NCI-H345 treated with DMSO at 0.1 percent for 48 hours (cell line): ENCODE measurements around the gene ZSWIM3.
"Not testable (repeated sequence)": the region's sequence is repeated elsewhere in the genome, so short reads cannot be mapped to it uniquely, and the experiment has no call there.

Experiments used
- DNase-seq: peaks from one replicate; lab custom pipeline; 2025; ENCODE audit not compliant: unreplicated experiment; lab: John Stamatoyannopoulos, UW

Gene ZSWIM3

DNA sequence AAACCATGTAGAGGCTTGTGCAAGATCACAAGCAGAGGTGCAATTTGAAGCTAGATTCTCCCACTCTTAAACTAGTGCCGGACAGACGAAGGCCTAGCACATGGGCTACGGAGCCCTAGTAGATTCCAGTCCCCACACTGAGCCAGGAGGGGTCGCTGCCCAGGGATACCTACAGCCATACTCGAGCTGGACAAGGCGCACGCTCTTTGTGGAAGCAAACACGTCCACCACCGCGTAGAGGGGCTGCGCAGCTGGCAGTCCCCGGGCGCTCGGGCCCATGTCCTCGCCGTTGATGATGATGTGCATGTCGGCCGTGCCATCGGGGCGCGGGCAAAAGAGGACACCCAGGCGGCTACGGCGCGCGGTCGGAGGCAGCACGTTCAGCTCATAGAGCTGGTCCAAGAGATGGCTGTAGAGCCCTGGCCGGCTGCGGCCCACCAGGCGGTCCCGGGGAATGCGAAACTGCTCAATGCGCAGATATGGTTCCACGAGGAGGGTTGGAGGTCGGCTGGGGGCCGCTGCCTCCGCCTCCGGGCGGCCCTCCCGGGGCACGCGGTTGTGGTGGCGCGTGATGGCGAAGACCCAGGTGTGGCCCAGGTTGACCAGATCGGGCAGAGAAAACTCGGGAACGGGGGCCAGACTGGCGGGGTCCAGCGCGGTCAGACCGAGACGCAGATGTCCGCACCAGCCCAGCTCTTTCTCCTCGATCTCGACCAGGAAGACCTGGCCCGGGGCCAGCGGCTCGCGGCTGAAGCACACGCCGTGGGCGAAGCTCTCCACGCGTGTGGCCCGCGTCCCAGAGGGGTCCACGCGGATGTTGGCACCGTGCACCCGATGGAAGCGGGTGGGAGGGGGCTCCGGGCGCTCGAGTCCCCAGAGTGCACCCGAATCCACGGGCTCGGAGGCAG, 32.9 kb downstream of the ZSWIM3 start:
- DNase-seq: no peak

DNA sequence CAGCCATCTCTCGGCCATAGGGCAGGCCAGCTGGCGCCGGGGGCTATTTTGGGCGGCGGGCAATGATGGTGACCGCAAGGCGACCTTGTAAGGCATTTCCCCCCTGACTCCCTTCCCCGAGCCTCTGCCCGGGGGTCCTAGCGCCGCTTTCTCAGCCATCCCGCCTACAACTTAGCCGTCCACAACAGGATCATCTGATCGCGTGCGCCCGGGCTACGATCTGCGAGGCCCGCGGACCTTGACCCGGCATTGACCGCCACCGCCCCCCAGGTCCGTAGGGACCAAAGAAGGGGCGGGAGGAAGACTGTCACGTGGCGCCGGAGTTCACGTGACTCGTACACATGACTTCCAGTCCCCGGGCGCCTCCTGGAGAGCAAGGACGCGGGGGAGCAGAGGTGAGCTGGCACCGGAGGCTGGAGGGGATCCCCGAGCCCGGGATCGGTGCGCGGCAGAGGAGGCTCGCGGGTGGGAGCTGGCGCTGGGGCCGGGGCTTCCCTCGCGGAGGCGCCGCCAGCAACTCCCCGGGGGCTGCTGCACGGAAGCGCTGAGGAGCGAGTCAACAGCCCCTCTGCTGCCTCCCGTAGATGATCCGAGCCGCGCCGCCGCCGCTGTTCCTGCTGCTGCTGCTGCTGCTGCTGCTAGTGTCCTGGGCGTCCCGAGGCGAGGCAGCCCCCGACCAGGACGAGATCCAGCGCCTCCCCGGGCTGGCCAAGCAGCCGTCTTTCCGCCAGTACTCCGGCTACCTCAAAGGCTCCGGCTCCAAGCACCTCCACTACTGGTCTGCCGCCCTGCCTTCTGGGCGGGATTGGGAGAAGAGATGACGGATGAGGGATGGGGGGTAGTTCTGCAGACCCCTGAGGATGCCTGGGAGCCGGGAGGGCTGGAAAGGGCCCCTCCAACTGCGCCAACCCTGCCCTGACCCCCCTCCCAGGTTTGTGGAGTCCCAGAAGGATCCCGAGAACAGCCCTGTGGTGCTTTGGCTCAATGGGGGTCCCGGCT, 33.9 kb downstream of the ZSWIM3 start, which contains the start of the genes CTSA and NEURL2:
TSS of gene CTSA (plus strand) at position 351 of the 999 bp plus-strand sequence. CDS start at position 585, 234 bp downstream.
TSS of gene NEURL2 (minus strand) at position 224 of the 999 bp plus-strand sequence. CDS start at position 7, 217 bp downstream.
- peak; percentile 85 for DNase-seq

DNA sequence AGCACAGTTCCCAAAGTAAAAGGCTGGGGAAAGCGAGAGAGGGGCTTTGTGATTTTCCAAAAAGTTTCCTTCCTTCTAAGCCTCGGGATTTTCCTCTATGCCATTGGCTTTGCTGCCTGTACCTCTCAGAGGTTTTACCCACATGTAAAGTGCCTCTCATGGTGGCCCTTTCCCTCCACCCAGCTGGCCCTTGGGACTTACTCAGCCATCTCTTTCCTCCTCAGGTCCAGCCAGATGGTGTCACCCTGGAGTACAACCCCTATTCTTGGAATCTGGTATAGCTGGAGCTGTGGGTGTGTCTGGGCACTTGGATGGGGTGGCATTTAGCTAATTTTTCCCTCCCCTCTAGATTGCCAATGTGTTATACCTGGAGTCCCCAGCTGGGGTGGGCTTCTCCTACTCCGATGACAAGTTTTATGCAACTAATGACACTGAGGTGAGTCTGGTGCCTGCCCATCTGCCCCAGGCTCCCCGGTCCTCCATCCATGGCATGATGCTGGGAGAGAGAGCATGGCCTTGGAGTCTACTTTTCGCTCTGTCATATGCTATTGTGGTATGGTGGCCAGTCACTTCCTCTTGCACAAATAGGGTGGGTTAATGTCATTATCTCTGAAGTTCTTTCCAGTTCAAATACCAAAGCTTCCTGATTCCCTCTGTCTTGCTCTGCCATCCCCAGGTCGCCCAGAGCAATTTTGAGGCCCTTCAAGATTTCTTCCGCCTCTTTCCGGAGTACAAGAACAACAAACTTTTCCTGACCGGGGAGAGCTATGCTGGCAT, 34.8 kb downstream of the ZSWIM3 start:
- DNase-seq: no peak

DNA sequence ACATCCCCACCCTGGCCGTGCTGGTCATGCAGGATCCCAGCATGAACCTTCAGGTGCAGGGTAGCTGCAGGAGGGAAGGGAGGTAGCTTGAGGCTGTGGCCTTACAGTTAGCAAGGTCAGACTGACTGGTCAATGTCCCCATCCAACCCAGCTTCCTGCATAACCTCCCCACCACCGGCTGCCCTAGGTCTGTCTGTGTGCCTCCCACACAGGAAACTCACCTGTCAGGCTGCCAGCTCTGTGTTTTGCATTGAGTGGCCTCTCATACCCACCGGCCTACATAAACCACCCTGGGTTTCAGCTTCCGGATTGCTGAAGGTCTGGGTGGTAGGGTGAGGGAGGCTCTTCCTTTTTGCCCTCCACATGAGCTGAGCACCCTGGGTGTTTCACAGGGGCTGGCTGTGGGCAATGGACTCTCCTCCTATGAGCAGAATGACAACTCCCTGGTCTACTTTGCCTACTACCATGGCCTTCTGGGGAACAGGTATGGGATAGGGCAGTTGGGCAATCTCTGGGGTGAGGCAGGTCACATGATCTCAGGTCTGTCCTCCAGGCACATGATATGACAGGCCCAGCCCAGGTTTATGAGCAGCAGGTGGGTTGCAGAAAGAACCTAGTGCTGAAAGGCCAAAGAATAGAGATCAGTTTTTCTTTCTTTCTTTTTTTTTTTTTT, 35.5 kb downstream of the ZSWIM3 start:
- no peak for DNase-seq

DNA sequence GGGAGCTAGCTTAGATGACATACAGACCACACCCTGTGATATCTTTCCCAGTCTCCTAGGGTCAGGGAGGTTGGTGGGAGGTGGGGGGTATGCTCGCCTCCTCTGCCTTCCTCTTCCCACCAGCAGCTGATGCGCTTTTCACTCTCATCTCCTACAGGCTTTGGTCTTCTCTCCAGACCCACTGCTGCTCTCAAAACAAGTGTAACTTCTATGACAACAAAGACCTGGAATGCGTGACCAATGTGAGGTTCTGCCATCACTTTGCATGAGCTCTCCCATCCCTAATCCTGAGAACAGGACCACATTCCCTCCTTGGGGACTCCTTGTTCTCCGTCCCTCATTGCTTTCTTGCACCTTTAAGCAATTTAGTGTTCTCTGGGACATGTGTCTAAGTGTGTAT, 36.4 kb downstream of the ZSWIM3 start:
- no peak for DNase-seq

DNA sequence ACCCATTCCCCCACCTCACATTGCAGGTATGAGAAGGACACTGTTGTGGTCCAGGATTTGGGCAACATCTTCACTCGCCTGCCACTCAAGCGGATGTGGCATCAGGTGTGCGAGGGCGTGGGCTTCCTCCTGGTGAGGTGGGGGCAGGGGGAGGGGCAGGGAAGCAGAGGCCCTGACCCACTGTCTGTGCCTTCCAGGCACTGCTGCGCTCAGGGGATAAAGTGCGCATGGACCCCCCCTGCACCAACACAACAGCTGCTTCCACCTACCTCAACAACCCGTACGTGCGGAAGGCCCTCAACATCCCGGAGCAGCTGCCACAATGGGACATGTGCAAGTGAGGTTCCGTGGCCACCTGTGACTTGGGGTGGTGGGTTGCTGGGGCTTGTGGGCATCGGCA, 37.4 kb downstream of the ZSWIM3 start:
- no peak for DNase-seq

DNA sequence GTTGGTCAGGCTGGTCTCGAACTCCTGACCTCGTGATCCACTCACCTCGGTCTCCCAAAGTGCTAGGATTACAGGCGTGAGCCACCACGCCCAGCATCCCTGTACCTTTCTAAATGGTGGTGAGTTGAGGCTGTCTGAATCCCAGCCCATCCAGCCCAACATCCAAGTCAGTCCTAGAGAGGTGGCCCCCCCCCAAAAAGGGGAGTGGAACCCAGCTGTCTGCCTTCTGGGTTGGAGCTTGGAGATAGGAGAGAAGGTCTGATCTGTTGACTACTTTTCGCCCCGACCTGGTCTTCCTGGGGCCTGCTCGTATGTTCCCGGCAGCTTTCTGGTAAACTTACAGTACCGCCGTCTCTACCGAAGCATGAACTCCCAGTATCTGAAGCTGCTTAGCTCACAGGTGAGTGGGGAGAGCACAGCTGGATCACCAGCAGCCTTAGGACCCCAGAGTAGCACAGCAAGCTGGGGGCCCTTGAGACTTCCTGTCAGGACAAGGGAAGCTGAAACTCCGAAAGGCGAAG, 39.3 kb downstream of the ZSWIM3 start:
- no peak for DNase-seq

DNA sequence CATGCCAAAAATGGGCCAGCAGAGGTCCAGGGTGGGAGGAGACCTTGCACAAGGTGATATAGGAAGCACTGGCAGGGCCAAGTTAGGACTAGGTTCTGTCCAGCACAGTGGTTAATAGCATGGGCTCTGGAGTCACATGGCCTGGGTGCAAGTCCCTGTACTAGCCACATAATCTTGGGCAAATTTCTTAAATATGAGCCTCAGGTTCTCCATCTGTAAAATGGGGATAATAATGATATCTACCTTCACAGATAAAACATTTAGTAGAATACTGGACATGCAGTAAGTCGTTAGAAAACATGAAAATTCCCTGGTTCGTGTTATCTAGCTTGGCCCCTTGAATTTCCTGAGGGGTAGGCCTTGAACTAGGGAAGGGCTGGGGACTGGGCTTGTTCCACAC, 39.9 kb downstream of the ZSWIM3 start:
- no peak for DNase-seq

DNA sequence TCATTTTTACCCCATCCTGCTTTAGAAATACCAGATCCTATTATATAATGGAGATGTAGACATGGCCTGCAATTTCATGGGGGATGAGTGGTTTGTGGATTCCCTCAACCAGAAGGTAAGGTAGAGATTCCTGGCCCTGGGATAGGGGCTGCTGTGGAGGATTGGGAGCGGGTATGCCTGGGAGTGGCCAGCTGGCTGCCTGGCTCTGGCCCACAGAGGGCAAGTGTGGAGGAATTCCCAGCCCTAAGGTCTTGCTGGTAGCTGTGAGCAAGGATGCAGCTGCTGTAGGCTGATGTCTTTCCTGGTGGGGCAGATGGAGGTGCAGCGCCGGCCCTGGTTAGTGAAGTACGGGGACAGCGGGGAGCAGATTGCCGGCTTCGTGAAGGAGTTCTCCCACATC, 40.3 kb downstream of the ZSWIM3 start:
- no peak for DNase-seq

DNA sequence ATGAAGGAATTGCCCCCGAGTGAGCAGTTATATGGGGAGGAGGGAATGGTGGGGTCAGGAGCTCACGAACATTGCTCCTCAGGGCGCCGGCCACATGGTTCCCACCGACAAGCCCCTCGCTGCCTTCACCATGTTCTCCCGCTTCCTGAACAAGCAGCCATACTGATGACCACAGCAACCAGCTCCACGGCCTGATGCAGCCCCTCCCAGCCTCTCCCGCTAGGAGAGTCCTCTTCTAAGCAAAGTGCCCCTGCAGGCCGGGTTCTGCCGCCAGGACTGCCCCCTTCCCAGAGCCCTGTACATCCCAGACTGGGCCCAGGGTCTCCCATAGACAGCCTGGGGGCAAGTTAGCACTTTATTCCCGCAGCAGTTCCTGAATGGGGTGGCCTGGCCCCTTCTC, 40.9 kb downstream of the ZSWIM3 start:
- no peak for DNase-seq

DNA sequence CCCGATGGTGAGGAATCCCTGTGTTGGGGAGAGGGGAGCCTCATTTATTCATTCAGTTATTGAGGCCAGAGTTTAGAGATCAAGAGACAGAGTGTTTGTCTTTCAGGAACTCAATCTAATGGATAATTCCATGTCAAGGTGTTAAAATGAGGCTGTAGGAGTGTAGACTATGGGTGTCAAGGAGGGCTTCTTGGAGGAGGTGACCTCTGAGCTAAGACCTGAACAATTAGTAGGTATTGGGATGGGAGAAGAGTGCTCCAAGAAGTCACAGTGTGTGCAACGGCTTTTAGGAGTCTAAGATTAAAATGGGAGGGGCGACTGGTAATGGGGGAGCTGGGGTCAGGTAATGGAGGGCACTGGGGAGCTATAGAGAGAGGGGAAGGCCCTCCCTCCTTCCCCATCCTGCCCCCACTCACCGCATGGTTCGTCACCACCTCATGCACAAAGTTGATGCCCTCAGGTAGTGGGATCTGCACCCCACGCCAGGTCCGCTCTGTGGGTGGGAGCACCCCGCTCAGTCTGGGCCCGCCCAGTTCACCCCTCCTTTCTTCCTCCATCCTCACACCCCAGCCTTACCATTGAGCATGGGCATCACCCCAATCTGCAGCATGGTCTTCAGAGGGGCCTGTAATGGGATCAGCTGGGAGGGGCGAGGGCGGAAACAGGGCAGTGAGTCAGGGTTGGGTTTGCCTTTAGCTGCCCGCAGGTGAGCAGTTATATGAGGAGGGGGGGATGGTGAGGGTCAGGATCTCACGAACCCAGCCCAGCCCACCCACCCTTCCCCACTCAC, 41.8 kb downstream of the ZSWIM3 start:
- no peak for DNase-seq

DNA sequence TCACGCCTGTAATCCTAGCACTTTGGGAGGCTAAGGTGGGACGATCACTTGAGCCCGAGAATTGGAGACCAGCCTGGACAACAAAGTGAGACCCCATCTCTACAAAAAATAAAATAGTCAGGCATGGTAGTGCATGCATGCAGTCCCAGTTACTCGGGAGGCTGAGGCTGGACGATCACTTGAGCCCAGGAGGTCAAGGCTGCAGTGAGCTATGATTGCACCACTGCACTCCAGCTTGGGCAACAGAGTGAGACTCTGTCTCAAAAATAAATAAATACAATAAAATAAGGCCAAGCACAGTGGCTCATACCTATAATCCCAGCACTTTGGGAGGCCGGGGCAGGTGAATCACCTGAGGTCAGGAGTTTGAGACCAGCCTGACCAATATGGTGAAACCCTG, 43.9 kb downstream of the ZSWIM3 start:
- not testable (repeated sequence) for DNase-seq

DNA sequence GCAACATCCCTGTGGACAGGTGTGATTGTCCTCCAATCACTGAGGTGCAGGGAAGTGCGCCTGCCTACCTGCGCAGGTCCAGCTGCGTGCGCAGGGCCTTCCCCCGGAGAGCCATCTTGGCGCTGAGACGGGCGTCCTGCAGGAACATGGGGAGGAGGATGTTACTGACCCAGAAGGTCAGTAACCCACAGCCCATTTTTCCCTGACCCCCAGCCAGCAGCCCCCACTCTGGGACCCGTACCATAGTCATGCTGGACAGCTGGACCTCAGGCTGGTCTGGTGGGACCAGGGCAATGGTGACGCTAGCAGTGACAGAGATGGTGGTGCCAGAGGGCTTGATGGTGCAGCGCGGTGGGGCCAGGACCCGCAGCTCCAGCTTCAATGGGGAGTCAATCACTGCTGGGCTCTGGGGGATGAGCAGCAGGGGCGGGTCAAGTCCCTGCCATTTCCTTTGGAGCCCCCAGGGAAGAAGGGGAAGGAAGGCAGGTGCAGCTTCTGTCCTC, 44.8 kb downstream of the ZSWIM3 start:
- no peak for DNase-seq

DNA sequence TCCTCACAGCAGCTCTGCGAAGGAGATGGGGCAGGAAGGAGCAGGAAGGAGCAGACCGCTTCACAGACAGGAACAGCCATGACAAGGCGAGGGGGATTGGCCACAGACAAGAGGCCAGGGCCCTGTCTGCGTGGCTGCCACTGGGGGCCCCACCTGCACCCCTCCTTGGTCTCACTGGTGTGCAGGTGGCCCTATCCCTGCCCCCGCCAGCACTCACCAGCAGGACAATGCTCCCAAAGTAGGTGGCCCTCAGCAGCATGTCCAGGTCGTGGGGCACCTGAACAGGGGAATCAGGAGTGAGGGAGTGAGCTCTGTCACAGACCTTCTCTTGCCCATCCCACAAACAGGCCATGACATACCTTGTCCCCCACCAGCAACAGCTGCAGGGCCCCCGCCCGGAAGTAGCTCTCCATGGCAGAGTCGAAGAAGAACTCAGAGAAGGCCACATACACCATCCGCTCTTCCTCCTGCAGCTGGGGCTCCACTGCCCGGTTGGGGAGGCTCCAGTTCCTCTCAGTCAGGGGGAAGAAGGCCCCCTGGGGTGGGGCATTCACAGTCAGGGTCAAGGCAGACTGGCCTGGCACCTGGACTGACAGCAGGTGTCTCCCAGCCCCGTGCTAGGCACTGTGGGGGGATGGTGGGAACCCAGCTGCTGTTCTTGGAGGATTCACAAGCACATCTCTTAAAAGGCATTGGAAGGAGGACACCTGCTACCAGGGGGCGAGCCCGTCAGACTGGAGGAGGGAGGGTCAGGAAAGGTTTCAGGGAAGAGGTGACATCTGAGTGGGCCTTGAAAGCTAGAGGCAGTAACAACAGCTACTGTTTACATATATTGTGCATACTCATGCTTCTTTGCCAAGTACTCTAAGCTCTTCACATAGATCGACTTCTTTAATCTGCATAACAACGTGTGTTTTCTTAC, 47.4 kb downstream of the ZSWIM3 start:
- no peak for DNase-seq

DNA sequence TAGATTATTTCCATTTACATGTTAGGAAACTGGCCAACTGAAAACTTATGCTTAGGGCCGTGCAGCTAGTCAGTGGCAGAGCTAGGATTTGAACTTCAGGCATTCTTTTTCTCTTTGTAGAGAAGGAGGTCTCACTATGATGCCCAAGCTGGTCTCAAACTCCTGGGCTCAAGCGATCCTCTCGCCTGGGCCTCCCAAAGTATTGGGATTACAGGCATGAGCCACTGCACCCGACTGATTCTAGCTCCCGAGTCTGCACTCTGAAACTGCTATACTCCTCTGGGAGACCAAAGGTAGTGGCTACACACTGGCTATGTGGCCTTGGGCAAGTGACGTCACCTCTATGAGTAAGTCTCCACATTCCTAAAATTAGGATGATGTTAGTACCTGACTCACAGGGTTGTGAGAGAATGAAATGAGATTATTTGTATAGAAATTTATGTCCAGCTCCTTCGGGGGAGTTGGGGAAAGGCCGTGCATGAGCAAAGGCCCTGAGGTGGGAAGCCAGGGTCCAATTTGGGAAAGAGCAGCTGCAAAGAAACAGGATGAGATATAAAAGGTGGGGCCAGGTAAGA, 48.2 kb downstream of the ZSWIM3 start:
- DNase-seq: no peak

DNA sequence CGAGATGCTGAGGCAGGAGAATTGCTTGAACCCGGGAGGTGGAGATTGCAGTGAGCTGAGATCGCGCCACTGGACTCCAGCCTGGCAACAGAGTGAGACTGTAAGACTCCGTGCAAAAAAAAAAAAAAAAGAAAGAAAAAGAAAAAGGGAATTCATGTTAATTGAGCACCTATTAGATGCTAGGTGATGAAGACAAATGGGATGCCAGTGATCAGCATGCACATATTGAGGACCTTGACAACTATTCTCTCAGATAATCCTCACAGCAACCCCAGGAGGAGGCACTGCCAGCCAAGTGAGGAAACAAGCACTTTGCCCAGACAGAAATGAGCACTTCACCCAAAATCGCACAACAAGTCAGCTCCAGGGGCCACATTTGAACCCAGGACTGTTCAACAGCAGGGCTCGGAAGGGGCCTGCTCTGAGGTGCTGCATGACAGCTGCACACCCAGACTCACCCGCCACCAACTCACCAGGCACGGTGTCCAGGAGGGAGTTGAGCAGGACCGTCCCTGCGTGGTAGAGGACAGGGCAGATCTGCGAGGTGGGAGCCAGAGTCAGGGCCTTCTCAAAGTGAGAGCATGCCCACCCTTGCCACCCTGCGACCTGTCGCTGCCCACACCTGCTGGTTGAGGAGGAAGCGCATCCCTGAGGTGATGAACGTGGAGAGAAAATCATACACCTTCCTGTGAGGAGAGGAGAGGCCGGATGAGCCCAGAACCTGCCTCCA, 50.0 kb downstream of the ZSWIM3 start:
- DNase-seq: no peak

DNA sequence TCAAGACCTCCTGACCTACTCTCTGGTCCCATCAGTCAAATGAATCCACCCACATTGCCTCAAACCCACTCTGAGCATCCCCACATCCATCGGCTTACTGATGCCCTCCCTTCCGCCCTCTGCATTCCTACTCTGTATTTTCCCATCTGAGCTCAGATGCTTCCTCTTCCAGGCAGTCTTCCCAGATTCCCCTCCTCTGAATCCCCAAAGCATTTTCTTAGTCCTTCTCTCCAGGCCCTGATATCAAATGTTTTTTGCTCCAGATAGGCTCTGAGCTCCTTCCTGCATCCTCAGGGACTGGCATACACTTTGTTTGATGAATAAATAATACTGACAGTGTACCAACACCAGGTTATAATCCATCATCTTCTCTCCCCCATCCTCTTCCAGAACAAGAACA, 50.7 kb downstream of the ZSWIM3 start:
- no peak for DNase-seq
